Naive thymus-derived CD4-positive, alpha-beta T cell (primary cell): Measurements from ENCODE around the gene AWAT2. TPM values are rescaled to one million over a fixed set of nuclear protein-coding genes. Genes with fewer than 3 reads are reported as not detected.

Experiments used
- ATAC-seq: fragments of 150-1000 bp; cut with Tn5 transposase; 2 replicates; pipeline ENCODE4 v1.10.0; 2021; ENCODE audit warnings: mild to moderate bottlenecking, moderate library complexity
- CTCF ChIA-PET: fragments of 350-600 bp; sonication (Branson Sonifier 250); formaldehyde crosslinking; loops from one replicate; lab custom pipeline; 2021; ENCODE audit warnings: antibody characterized with exemption; lab: Charles Lee
- POLR2A ChIA-PET: fragments of 350-600 bp; sonication (Branson Sonifier 250); formaldehyde crosslinking; loops from one replicate; lab custom pipeline; 2021; ENCODE audit warnings: antibody characterized with exemption, inconsistent platforms; lab: Charles Lee
- DNase-seq, 9 donors: peaks; one replicate each; pipeline versions ENCODE4 v3.0.0 to v3.0.0-alpha.2; 2020 to 2022; ENCODE audit warnings: mixed read lengths in 1 of 9
- H3K27ac ChIP-seq: one replicate; pipeline ENCODE4 v1.7.0; 2013; ENCODE audit warnings: mild to moderate bottlenecking, low read depth, low read length, moderate library complexity
- H3K27me3 ChIP-seq, 2 donors: one replicate each; pipeline ENCODE4 v1.7.0; 2013; ENCODE audit warnings: low read length in 2 of 2, mild to moderate bottlenecking in 2 of 2, moderate library complexity in 2 of 2; ENCODE audit not compliant: control insufficient read depth in 2 of 2, insufficient read depth in 2 of 2
- H3K36me3 ChIP-seq, 3 experiments: 1 replicate in 2 of 3; 2 replicates in 1 of 3; pipeline ENCODE4 v1.7.0; 2013; ENCODE audit warnings: low read length in 3 of 3, mild to moderate bottlenecking in 3 of 3, moderate library complexity in 1 of 3; ENCODE audit not compliant: insufficient read depth in 3 of 3, control insufficient read depth in 2 of 3
- H3K4me1 ChIP-seq, 2 donors: one replicate each; pipeline ENCODE4 v1.7.0; 2013; ENCODE audit warnings: low read length in 2 of 2, mild to moderate bottlenecking in 2 of 2, moderate library complexity in 1 of 2; ENCODE audit not compliant: control insufficient read depth in 2 of 2, insufficient read depth in 2 of 2
- H3K4me3 ChIP-seq: 2 replicates; pipeline ENCODE4 v1.7.0; 2013; ENCODE audit warnings: mild to moderate bottlenecking, low read length
- H3K9me3 ChIP-seq, 3 experiments: 1 replicate in 2 of 3; 2 replicates in 1 of 3; pipeline ENCODE4 v1.7.0; 2013; ENCODE audit warnings: low read length in 3 of 3; ENCODE audit not compliant: control insufficient read depth in 2 of 3
- H3K27ac Mint-ChIP-seq, 9 donors: one replicate each; pipeline ENCODE4 v1.8.0; 2020 to 2022; ENCODE audit warnings: mixed read lengths in 9 of 9, mild to moderate bottlenecking in 8 of 9, moderate library complexity in 5 of 9, inconsistent platforms in 2 of 9
- H3K27me3 Mint-ChIP-seq, 5 donors: one replicate each; pipeline ENCODE4 v1.8.0; 2021 to 2022; ENCODE audit warnings: mixed read lengths in 5 of 5, mild to moderate bottlenecking in 1 of 5
- H3K36me3 Mint-ChIP-seq, 5 donors: one replicate each; pipeline ENCODE4 v1.8.0; 2020 to 2022; ENCODE audit warnings: mixed read lengths in 5 of 5, mild to moderate bottlenecking in 3 of 5, inconsistent platforms in 1 of 5
- H3K4me1 Mint-ChIP-seq, 7 donors: one replicate each; pipeline ENCODE4 v1.8.0; 2020 to 2022; ENCODE audit warnings: mixed read lengths in 7 of 7, mild to moderate bottlenecking in 3 of 7, inconsistent platforms in 1 of 7
- H3K4me3 Mint-ChIP-seq, 10 donors: one replicate each; pipeline ENCODE4 v1.8.0; 2020 to 2022; ENCODE audit warnings: mild to moderate bottlenecking in 10 of 10, mixed read lengths in 10 of 10, moderate library complexity in 6 of 10, inconsistent platforms in 2 of 10
- H3K9me3 Mint-ChIP-seq, 11 donors: one replicate each; pipeline ENCODE4 v1.8.0; 2020 to 2022; ENCODE audit warnings: mixed read lengths in 11 of 11, mild to moderate bottlenecking in 4 of 11, inconsistent platforms in 1 of 11, moderate library complexity in 1 of 11
- intact Hi-C, 2 donors: fragments of 100-400 bp; cut with micrococcal nuclease; formaldehyde crosslinking; loops; one replicate each; pipeline ENCODE4 v1.15.1; 2023
- microRNA-seq: library from miRNA; unstranded; fragments of <30 nt; microRNA quantifications from one replicate; pipeline ENCODE4 v1.2.0, GENCODE V29; 2022; ENCODE audit warnings: borderline microRNAs expressed
- polyA plus RNA-seq, 2 donors: library from polyadenylated mRNA; unstranded; fragments of 300-500 nt; fragmentation: Illumina TruSeq; gene quantifications; one replicate each; pipeline ENCODE4 v1.2.3, GENCODE V29; 2021
- total RNA-seq, 6 experiments: library from RNA in 5 of 6; stranded (reverse) in 5 of 6; gene quantifications; 1 replicate in 5 of 6; 2 replicates in 1 of 6; pipeline ENCODE4 v1.2.3 and lab custom pipeline; 2021 to 2026

AWAT2 gene
- total and polyA plus RNA-seq, 7 experiments from 2014 or later, result not detected

- no peak for DNase-seq
- POLR2A ChIA-PET, result no interaction called here
These were observed 54.2 kb downstream of the AWAT2 start for GRCh38 chrX:69995362-69996112.

GRCh38 chrX:69993494-69993893, 56.2 kb downstream of the AWAT2 start:
- Histone ChIP-seq H3K4me1 (no peaks in the 10 kb centered on the region), H3K27ac (no peak overlapping the region), H3K4me3 (no peak overlapping the region), H3K9me3 (no peaks in the 10 kb centered on the region), H3K27me3 (no peaks in the 10 kb centered on the region), H3K36me3 (no peaks in the 10 kb centered on the region)
- no peak for DNase-seq
- POLR2A ChIA-PET, result no interaction called here
- CTCF ChIA-PET, result no interaction called here
- H3K4me1 Mint-ChIP-seq, result peaks cover 0 to 2% (median 0%) of the 10 kb centered on the region in 7 donors
- peaks cover 0 to 4% (median 0%) of the 10 kb centered on the region in 11 donors for H3K9me3 Mint-ChIP-seq
- H3K27ac Mint-ChIP-seq, result no peak overlapping the region
- no peaks in the 10 kb centered on the region for H3K27me3 Mint-ChIP-seq
- intact Hi-C loops, result no loop called here
- peaks cover 0 to 6% (median 0%) of the 10 kb centered on the region in 5 donors for H3K36me3 Mint-ChIP-seq
- no peak overlapping the region for H3K4me3 Mint-ChIP-seq
- no peak for ATAC-seq

More at GRCh38 chrX:69995362-69996112, 54.2 kb downstream of the AWAT2 start:
- no peaks in the 10 kb centered on the region for H3K27me3 ChIP-seq
- H3K27me3 Mint-ChIP-seq, result no peaks in the 10 kb centered on the region
- peaks cover 0 to 6% (median 0%) of the 10 kb centered on the region in 11 donors for H3K9me3 Mint-ChIP-seq
- no peak overlapping the region for H3K27ac Mint-ChIP-seq
- H3K27ac ChIP-seq, result no peak overlapping the region
- intact Hi-C loops, result no loop called here
- no peaks in the 10 kb centered on the region for H3K4me1 ChIP-seq
- peaks cover 0 to 2% (median 0%) of the 10 kb centered on the region in 7 donors for H3K4me1 Mint-ChIP-seq
- H3K9me3 ChIP-seq, result no peaks in the 10 kb centered on the region
- ATAC-seq, result no peak
- H3K36me3 ChIP-seq, result no peaks in the 10 kb centered on the region
- CTCF ChIA-PET, result no interaction called here
- no peak overlapping the region for H3K4me3 Mint-ChIP-seq
- H3K36me3 Mint-ChIP-seq, result peaks cover 0 to 6% (median 0%) of the 10 kb centered on the region in 5 donors
- no peak overlapping the region for H3K4me3 ChIP-seq

GRCh38 chrX:69991685-69992084, 58.1 kb downstream of the AWAT2 start:
- intact Hi-C loops, result no loop called here
- peaks cover 0 to 5% (median 0%) of the 10 kb centered on the region in 7 donors for H3K4me1 Mint-ChIP-seq
- CTCF ChIA-PET, result no interaction called here

More at GRCh38 chrX:69991685-69992084, 58.1 kb downstream of the AWAT2 start:
- no peak overlapping the region for H3K4me3 ChIP-seq
- Mint-ChIP-seq H3K27ac (no peak overlapping the region), H3K27me3 (no peaks in the 10 kb centered on the region), H3K36me3 (peaks cover 0 to under 1% (median 0%) of the 10 kb centered on the region in 5 donors), H3K9me3 (peaks cover 0 to 9% (median 0%) of the 10 kb centered on the region in 11 donors), H3K4me3 (no peak overlapping the region)
- H3K4me1 ChIP-seq, result no peaks in the 10 kb centered on the region
- no peaks in the 10 kb centered on the region for H3K27me3 ChIP-seq
- DNase-seq (no peak), ATAC-seq (no peak)
- POLR2A ChIA-PET, result no interaction called here
- no peaks in the 10 kb centered on the region for H3K36me3 ChIP-seq
- no peaks in the 10 kb centered on the region for H3K9me3 ChIP-seq
- H3K27ac ChIP-seq, result no peak overlapping the region

Small RNA genes within 50 kb of the gene (microRNA-seq; reads per million reads assigned to microRNA genes)
- 7.3 reads per million, percentile 11 among the genes with 10 or more reads in this experiment for gene MIR676

Other genes with a start within 250 kb of the AWAT2 start
- not detected for gene OTUD6A, start 12.5 kb upstream of the AWAT2 start, total RNA-seq
- not detected for gene OTUD6A, start 12.5 kb upstream of the AWAT2 start, polyA plus RNA-seq
- gene IGBP1, start 83.5 kb upstream of the AWAT2 start, total RNA-seq, result 10 to 100 TPM; 46.7 to 70.1 (median 58.9) TPM
- gene IGBP1, start 83.5 kb upstream of the AWAT2 start, polyA plus RNA-seq, result 10 to 100 TPM; 63.8 to 66.8 TPM
- not detected for gene DGAT2L6, start 127.5 kb upstream of the AWAT2 start, total RNA-seq
- gene DGAT2L6, start 127.5 kb upstream of the AWAT2 start, polyA plus RNA-seq, result not detected
- not detected for gene AWAT1, start 184.7 kb upstream of the AWAT2 start, total RNA-seq
- not detected for gene AWAT1, start 184.7 kb upstream of the AWAT2 start, polyA plus RNA-seq
- gene P2RY4, start 210.3 kb upstream of the AWAT2 start, total RNA-seq, result under 1 TPM; 0.22 to 0.74 (median 0.39) TPM
- not detected for gene P2RY4, start 210.3 kb upstream of the AWAT2 start, polyA plus RNA-seq
- gene ARR3, start 218.4 kb upstream of the AWAT2 start, total RNA-seq, result not detected
- not detected for gene ARR3, start 218.4 kb upstream of the AWAT2 start, polyA plus RNA-seq
- not detected for gene RAB41, start 232.2 kb upstream of the AWAT2 start, total RNA-seq
- gene RAB41, start 232.2 kb upstream of the AWAT2 start, polyA plus RNA-seq, result not detected
- 10 to 100 TPM in 4 of 5 experiments, 1 to 10 TPM in 1; 5.9 to 34.1 (median 10.8) TPM for gene PDZD11, start 240.0 kb upstream of the AWAT2 start, total RNA-seq
- gene PDZD11, start 240.0 kb upstream of the AWAT2 start, polyA plus RNA-seq, result 10 to 100 TPM; 25.6 to 36.7 TPM
- 10 to 100 TPM in 1 of 5 experiments, under 1 TPM in 3, not detected in 1; 0.20 to 26.5 (median 0.21) TPM for gene KIF4A, start 240.2 kb upstream of the AWAT2 start, total RNA-seq
- gene KIF4A, start 240.2 kb upstream of the AWAT2 start, polyA plus RNA-seq, result not detected